IPS DF 4.7 (cell line): Measurements from ENCODE around the gene LDAF1.
"Not testable (repeated sequence)": the region's sequence is repeated elsewhere in the genome, so short reads cannot be mapped to it uniquely, and the experiment has no call there.

Experiments
- DNase-seq: peaks from one replicate; pipeline ENCODE4 v3.0.0-alpha.2; 2013; ENCODE audit warnings: low spot score; ENCODE audit errors: extremely low read depth

Gene LDAF1

GRCh38 chr16:21195330-21195729, 36.9 kb downstream of the LDAF1 start:
- not testable (repeated sequence) for DNase-seq

GRCh38 chr16:21197112-21197511, 38.6 kb downstream of the LDAF1 start:
- DNase-seq, result no peak

GRCh38 chr16:21197621-21198020, 39.1 kb downstream of the LDAF1 start:
- no peak for DNase-seq

GRCh38 chr16:21199607-21200218, 41.2 kb downstream of the LDAF1 start:
- no peak for DNase-seq

GRCh38 chr16:21203155-21203797, 44.8 kb downstream of the LDAF1 start:
- DNase-seq, result no peak

- DNase-seq, result no peak
These were observed 46.8 kb downstream of the LDAF1 start for GRCh38 chr16:21205303-21205702.

GRCh38 chr16:21206550-21206949, 48.1 kb downstream of the LDAF1 start:
- DNase-seq, result no peak

GRCh38 chr16:21208446-21209230, 50.2 kb downstream of the LDAF1 start:
- DNase-seq, result no peak

- no peak for DNase-seq
These were observed 53.0 kb downstream of the LDAF1 start, which contains the start of gene ZP2 for GRCh38 chr16:21211486-21211885. Gene ZP2, minus strand, starts transcription at chr16:21211574. Its CDS starts 27 bp downstream, at chr16:21211547.

GRCh38 chr16:21214086-21214485, 55.6 kb downstream of the LDAF1 start:
- DNase-seq, result no peak

GRCh38 chr16:21217121-21217520, 58.6 kb downstream of the LDAF1 start:
- DNase-seq, result no peak

GRCh38 chr16:21218153-21218552, 59.7 kb downstream of the LDAF1 start:
- DNase-seq, result no peak

- DNase-seq, result no peak
These were observed 61.1 kb downstream of the LDAF1 start for GRCh38 chr16:21219551-21219950.

GRCh38 chr16:21222495-21223337, 64.2 kb downstream of the LDAF1 start:
- DNase-seq, result no peak

GRCh38 chr16:21223787-21224186, 65.3 kb downstream of the LDAF1 start:
- no peak for DNase-seq

GRCh38 chr16:21224800-21225199, 66.3 kb downstream of the LDAF1 start:
- no peak for DNase-seq

GRCh38 chr16:21226749-21227148, 68.3 kb downstream of the LDAF1 start:
- no peak for DNase-seq

GRCh38 chr16:21227866-21228265, 69.4 kb downstream of the LDAF1 start:
- DNase-seq, result no peak

- DNase-seq, result no peak
These were observed 69.9 kb downstream of the LDAF1 start for GRCh38 chr16:21228361-21228872.
